Measurements from ENCODE around the gene SRI. TPM values are rescaled to one million over a fixed set of nuclear protein-coding genes. Genes with fewer than 3 reads are reported as not detected.
A peak's percentile ranks its signal among the peaks of the same experiment; 100 is the strongest.
"Not testable (repeated sequence)": the region's sequence is repeated elsewhere in the genome, so short reads cannot be mapped to it uniquely, and the experiment has no call there.

Gene SRI
- total RNA-seq: 10 to 100 TPM; 72.3 to 99.5 (median 88.8) TPM

DNA sequence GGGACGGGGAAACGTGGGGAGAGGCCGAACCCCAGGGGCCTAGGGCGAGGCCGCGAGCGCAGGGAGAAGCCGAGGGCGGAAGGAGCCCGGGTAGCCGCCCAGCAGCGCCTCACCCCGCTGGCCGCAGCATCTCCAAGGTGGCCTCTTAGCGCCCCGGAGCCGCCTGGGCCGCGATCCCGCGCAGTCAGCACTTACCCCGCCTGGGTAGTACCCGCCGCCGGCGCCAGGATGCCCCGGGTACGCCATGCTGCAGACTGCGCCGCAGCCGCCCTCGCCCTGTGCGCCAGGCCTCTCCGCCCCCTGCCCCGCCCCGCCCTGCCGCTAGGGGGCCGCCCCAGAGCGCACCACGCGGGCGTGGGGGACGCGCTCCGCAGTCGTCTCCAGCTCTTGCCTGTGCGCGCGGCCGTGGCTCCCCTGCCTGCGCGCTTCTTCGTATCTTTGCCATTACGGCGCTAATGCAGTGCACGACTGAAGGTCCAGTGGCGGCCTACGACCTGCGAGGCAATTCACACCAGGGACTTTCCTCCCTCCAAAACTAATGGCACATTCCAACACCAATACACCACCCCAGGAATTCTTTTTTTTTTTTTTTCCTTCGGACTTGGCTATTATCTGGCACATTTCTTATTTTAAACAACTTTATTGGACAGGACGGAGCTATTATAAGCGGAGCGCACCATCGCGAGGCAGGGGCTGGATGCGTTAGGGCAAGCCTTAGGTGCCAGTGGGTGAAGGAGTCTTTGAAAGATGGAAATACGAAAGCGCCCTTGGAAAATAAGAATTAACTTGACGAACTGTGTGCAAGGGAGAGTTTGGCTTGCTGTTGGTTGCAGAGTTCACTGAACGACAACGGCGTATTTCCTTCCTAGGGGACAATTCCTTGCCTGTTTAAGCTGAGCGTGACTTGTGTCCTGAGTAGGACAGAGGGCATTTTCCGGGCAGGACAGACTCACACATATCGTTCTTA, at the start of gene SRI:
SRI (minus strand) TSS at position 258 of the 967 bp plus-strand sequence; CDS start at position 246, 12 bp downstream.
- Histone ChIP-seq H3K9me3 (no peaks in the 10 kb centered on the region), H3K4me3 (replicated peaks in 1 of 3) (peak within 1 kb of the TSS; percentile 19 to 90 (median 85)), H3K36me3 (peaks cover 4 to 14% of the 10 kb centered on the region in 2 donors), H3K4me1 (peaks cover 20 to 24% of the 10 kb centered on the region in 2 donors), H3K27ac (peak within 1 kb of the TSS; percentile 83 to 96 (median 96)), H3K27me3 (no peaks in the 10 kb centered on the region)
- TF ChIP-seq, protein P1, sequence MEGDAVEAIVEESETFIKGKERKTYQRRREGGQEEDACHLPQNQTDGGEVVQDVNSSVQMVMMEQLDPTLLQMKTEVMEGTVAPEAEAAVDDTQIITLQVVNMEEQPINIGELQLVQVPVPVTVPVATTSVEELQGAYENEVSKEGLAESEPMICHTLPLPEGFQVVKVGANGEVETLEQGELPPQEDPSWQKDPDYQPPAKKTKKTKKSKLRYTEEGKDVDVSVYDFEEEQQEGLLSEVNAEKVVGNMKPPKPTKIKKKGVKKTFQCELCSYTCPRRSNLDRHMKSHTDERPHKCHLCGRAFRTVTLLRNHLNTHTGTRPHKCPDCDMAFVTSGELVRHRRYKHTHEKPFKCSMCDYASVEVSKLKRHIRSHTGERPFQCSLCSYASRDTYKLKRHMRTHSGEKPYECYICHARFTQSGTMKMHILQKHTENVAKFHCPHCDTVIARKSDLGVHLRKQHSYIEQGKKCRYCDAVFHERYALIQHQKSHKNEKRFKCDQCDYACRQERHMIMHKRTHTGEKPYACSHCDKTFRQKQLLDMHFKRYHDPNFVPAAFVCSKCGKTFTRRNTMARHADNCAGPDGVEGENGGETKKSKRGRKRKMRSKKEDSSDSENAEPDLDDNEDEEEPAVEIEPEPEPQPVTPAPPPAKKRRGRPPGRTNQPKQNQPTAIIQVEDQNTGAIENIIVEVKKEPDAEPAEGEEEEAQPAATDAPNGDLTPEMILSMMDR (IDR thresholded peaks at IDR 0.05): peak; percentile 73 to 94 (median 88)
- peak; percentile 13 to 83 for TF ChIP-seq POLR2A (IDR thresholded peaks at IDR 0.05)
- intact Hi-C loops (cut with DNase I): no loop called here
- peak; percentile 84 to 87 for DNase-seq
- WGBS, 2 donors: 0 to 1% methylated on average over 31 to 41 of the region's 75 CpGs

GRCh38 chr7:88269586-88269985, 49.7 kb upstream of the SRI start:
- no peak for TF ChIP-seq POLR2A (IDR thresholded peaks at IDR 0.05)
- 88 to 90% methylated on average over 3 of the region's 3 CpGs for WGBS, 2 donors
- no peak overlapping the region for H3K4me3 ChIP-seq (replicated peaks in 1 of 3)
- H3K27me3 ChIP-seq: no peaks in the 10 kb centered on the region
- no peaks in the 10 kb centered on the region for H3K9me3 ChIP-seq
- H3K27ac ChIP-seq: no peak overlapping the region
- H3K36me3 ChIP-seq: no peaks in the 10 kb centered on the region
- DNase-seq: no peak
- intact Hi-C loops (cut with DNase I): no loop called here
- no peaks in the 10 kb centered on the region for H3K4me1 ChIP-seq

DNA sequence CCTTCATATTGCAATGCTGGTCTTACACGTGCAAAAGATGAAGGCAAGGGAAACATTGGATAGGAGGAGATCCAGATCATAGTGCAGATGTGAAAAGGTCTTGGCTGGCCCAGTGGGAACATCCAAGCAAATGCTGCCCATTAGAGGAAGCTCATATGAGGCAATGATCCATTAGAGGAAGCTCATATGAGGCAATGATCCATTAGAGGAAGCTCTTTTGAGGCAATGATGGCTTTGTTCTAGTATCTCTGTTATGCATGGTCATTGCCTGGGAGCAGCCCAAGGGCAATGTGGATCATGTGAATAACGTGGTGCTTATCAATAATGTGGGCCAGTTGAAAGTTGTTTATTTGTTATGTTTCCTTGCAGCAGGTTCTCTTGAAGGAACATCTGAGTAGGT, 49.0 kb upstream of the SRI start:
- WGBS, 2 donors: 79 to 80% methylated on average over 2 of the region's 2 CpGs
- H3K36me3 ChIP-seq: no peaks in the 10 kb centered on the region
- TF ChIP-seq, protein P1 (IDR thresholded peaks at IDR 0.05): no peak
- TF ChIP-seq POLR2A (IDR thresholded peaks at IDR 0.05): no peak
- intact Hi-C loops (cut with DNase I): no loop called here
- no peak for DNase-seq
- H3K4me1 ChIP-seq: no peaks in the 10 kb centered on the region
- no peaks in the 10 kb centered on the region for H3K27me3 ChIP-seq
- no peak overlapping the region for H3K27ac ChIP-seq
- no peaks in the 10 kb centered on the region for H3K9me3 ChIP-seq
- H3K4me3 ChIP-seq (replicated peaks in 1 of 3): no peak overlapping the region

GRCh38 chr7:88268051-88268450, 48.2 kb upstream of the SRI start:
- 73 to 87% methylated on average over 2 of the region's 2 CpGs for WGBS, 2 donors
- Histone ChIP-seq H3K4me3 (replicated peaks in 1 of 3) (no peak overlapping the region), H3K4me1 (no peaks in the 10 kb centered on the region), H3K36me3 (no peaks in the 10 kb centered on the region), H3K27me3 (no peaks in the 10 kb centered on the region), H3K27ac (no peak overlapping the region), H3K9me3 (no peaks in the 10 kb centered on the region)
- DNase-seq: no peak
- intact Hi-C loops (cut with DNase I): no loop called here
- no peak for TF ChIP-seq POLR2A (IDR thresholded peaks at IDR 0.05)

DNA sequence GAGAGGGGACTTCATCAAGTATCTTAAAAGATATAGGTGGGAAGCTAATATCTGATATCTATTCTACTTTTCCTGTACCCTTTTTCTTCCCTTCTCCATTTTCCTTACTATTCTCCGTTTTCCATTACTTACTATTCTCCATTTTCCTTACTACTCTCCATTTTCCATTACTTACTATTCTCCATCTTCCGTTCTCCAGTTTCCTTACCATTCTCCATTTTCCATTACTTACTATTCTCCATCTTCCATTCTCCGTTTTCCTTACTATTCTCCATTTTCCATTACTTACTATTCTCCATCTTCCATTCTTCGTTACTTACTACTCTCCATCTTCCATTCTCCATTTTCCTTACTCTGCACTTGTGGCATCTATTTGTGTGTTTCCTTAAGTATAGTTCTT, 47.6 kb upstream of the SRI start:
- H3K4me1 ChIP-seq: no peaks in the 10 kb centered on the region
- no peaks in the 10 kb centered on the region for H3K36me3 ChIP-seq
- no peak overlapping the region for H3K27ac ChIP-seq
- 94% methylated on average over 4 of the region's 4 CpGs for WGBS, 2 donors
- H3K9me3 ChIP-seq: no peaks in the 10 kb centered on the region
- DNase-seq: no peak
- H3K27me3 ChIP-seq: no peaks in the 10 kb centered on the region
- TF ChIP-seq POLR2A (IDR thresholded peaks at IDR 0.05): no peak
- TF ChIP-seq, protein P1 (IDR thresholded peaks at IDR 0.05): no peak
- no peak overlapping the region for H3K4me3 ChIP-seq (replicated peaks in 1 of 3)
- intact Hi-C loops (cut with DNase I): no loop called here

DNA sequence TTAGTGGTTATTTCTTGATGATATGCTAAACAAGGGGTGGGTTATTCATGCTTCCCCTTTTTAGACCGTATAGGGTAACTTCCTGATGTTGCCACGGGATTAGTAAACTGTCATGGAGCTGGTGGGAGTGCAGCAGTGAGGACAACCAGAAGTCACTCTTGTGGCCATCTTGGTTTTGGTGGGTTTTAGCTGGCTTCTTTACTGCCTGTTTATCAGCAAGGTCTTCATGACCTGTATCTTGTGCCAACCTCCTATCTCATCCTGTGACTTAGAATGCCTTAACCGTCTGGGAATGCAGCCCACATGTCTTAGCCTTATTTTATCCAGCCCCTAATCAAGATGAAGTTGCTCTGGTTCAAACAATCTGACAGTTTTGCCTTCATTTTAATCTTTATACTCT, 45.1 kb upstream of the SRI start:
- H3K9me3 ChIP-seq; intact Hi-C loops (cut with DNase I); H3K4me1 ChIP-seq; DNase-seq; H3K36me3 ChIP-seq; H3K27me3 ChIP-seq; H3K27ac ChIP-seq; H3K4me3 ChIP-seq (replicated peaks in 1 of 3): not testable (repeated sequence)
- WGBS, 2 donors: 82 to 85% methylated on average over 3 of the region's 3 CpGs

All from thyroid gland (tissue), 4 donors.